Esophagus muscularis mucosa (tissue), 4 donors: ENCODE data around the gene TRIM7. TPM values are rescaled to one million over a fixed set of nuclear protein-coding genes. Genes with fewer than 3 reads are reported as not detected.

Source experiments
- DNase-seq: peaks from one replicate; pipeline ENCODE4 v3.0.0-alpha.2; 2017; ENCODE audit errors: extremely low spot score
- H3K27ac ChIP-seq, 4 donors: fragments of 200-600 bp; sonication (generic); replicated peaks in 1 of 4; 1 replicate in 3 of 4; 2 replicates in 1 of 4; pipeline ENCODE4 v1.5.1; 2016 to 2019; ENCODE audit warnings: mild to moderate bottlenecking in 1 of 4
- H3K27me3 ChIP-seq, 4 donors: fragments of 200-600 bp; sonication (generic); one replicate each; pipeline versions ENCODE4 v1.5.1 to v1.6.0; 2016 to 2019
- H3K36me3 ChIP-seq, 4 donors: fragments of 200-600 bp; sonication (generic); one replicate each; pipeline ENCODE4 v1.5.1; 2016 to 2019
- H3K4me1 ChIP-seq, 4 donors: fragments of 200-600 bp; sonication (generic); one replicate each; pipeline ENCODE4 v1.5.1; 2016 to 2019
- H3K4me3 ChIP-seq, 4 donors: fragments of 200-600 bp; sonication (generic); 1 replicate in 2 of 4; 2 replicates in 2 of 4; pipeline ENCODE4 v1.5.1; 2016 to 2019; ENCODE audit warnings: mild to moderate bottlenecking in 4 of 4, moderate library complexity in 1 of 4
- H3K9me3 ChIP-seq, 4 donors: fragments of 200-600 bp; sonication (generic); 1 replicate in 3 of 4; 2 replicates in 1 of 4; pipeline ENCODE4 v1.5.1; 2016 to 2019
- CTCF ChIP-seq, 3 experiments: fragments of 200-600 bp in 2 of 3; fragments of 450-650 bp in 1 of 3; sonication (generic) in 2 of 3; IDR thresholded peaks; one replicate each; pipeline ENCODE4 v1.5.1; 2017 to 2019; ENCODE audit warnings: antibody characterized with exemption in 3 of 3, mild to moderate bottlenecking in 2 of 3, moderate library complexity in 1 of 3
- EP300 ChIP-seq: sonication (generic); formaldehyde crosslinking; IDR thresholded peaks from one replicate; pipeline ENCODE4 v1.6.1; 2017; ENCODE audit warnings: antibody characterized with exemption
- POLR2A ChIP-seq: fragments of 450-650 bp; IDR thresholded peaks from one replicate; pipeline ENCODE4 v1.6.1; 2017; ENCODE audit warnings: antibody characterized with exemption, moderate library complexity, mild to moderate bottlenecking, low read depth
- POLR2AphosphoS5 ChIP-seq, 2 donors: sonication (generic); formaldehyde crosslinking; IDR thresholded peaks; one replicate each; pipeline ENCODE4 v1.6.1; 2017; ENCODE audit warnings: antibody characterized with exemption in 2 of 2
- WGBS: methylation state at CpG from one replicate; pipeline ENCODE4 v1.1.5; 2018; 5-methylcytosine and 5-hydroxymethylcytosine counted together
- intact Hi-C: fragments of 100-400 bp; cut with DNase I; formaldehyde crosslinking; loops from one replicate; pipeline ENCODE4 v1.15.1; 2023
- total RNA-seq, 4 donors: library from RNA; depleted of rRNA; stranded (reverse); fragments of >200 nt; gene quantifications; one replicate each; pipeline versions ENCODE4 v1.1.0 to v1.2.1, GENCODE V29; 2016

Gene TRIM7
- total RNA-seq, 4 donors from 2014 or later, result 2.1 to 5.8 (median 3.4) TPM

- TF ChIP-seq EP300, result no peak
- TF ChIP-seq POLR2A, result no peak
- no peak for TF ChIP-seq POLR2AphosphoS5 (IDR thresholded peaks at IDR 0.05)
- TF ChIP-seq CTCF (IDR thresholded peaks at IDR 0.05), result no peak
- peaks cover 0 to 6% (median 2%) of the 10 kb centered on the region in 4 donors for H3K36me3 ChIP-seq
- no peak overlapping the region for H3K4me3 ChIP-seq
- no peak for DNase-seq
- H3K27me3 ChIP-seq, result no peaks in the 10 kb centered on the region
- no peaks in the 10 kb centered on the region for H3K9me3 ChIP-seq
- intact Hi-C loops, result no loop called here
- peaks cover 11 to 34% (median 28%) of the 10 kb centered on the region in 4 donors for H3K4me1 ChIP-seq
- no peak overlapping the region for H3K27ac ChIP-seq
- WGBS, result 74% methylated on average over 16 of the region's 21 CpGs
These were observed 10.3 kb downstream of the TRIM7 start for GRCh38 chr5:181194489-181195248.

GRCh38 chr5:181193656-181194055, 11.3 kb downstream of the TRIM7 start:
- TF ChIP-seq EP300 (no peak), CTCF (IDR thresholded peaks at IDR 0.05) (no peak), POLR2A (no peak), POLR2AphosphoS5 (IDR thresholded peaks at IDR 0.05) (no peak)
- Histone ChIP-seq H3K4me3 (no peak overlapping the region), H3K4me1 (peaks cover 11 to 40% (median 30%) of the 10 kb centered on the region in 4 donors), H3K9me3 (no peaks in the 10 kb centered on the region), H3K27ac (no peak overlapping the region), H3K27me3 (no peaks in the 10 kb centered on the region), H3K36me3 (peaks cover 0 to 5% (median 2%) of the 10 kb centered on the region in 4 donors)
- intact Hi-C loops, result no loop called here
- WGBS, result 100% methylated on average over 2 of the region's 2 CpGs
- no peak for DNase-seq

GRCh38 chr5:181192337-181193046, 12.5 kb downstream of the TRIM7 start:
- Histone ChIP-seq H3K4me3 (peak overlapping the region; percentile 76 to 84 (median 78)), H3K36me3 (peaks cover 0 to 3% (median 0%) of the 10 kb centered on the region in 4 donors), H3K27me3 (no peaks in the 10 kb centered on the region), H3K9me3 (no peaks in the 10 kb centered on the region), H3K4me1 (peaks cover 11 to 45% (median 40%) of the 10 kb centered on the region in 4 donors), H3K27ac (peak overlapping the region; percentile 87 to 95 (median 92))
- TF ChIP-seq POLR2AphosphoS5 (IDR thresholded peaks at IDR 0.05), result no peak
- TF ChIP-seq CTCF (IDR thresholded peaks at IDR 0.05), result no peak
- TF ChIP-seq EP300, result no peak
- no peak for TF ChIP-seq POLR2A
- intact Hi-C loops, result no loop called here
- WGBS, result 41% methylated on average over 10 of the region's 12 CpGs
- DNase-seq, result no peak

- peak overlapping the region; percentile 87 to 95 (median 92) for H3K27ac ChIP-seq
- H3K36me3 ChIP-seq, result peaks cover 0 to 3% (median 0%) of the 10 kb centered on the region in 4 donors
- H3K4me3 ChIP-seq, result peak overlapping the region; percentile 76 to 84 (median 78)
- under 1% methylated on average over 31 of the region's 64 CpGs for WGBS
- peaks cover 11 to 49% (median 43%) of the 10 kb centered on the region in 4 donors for H3K4me1 ChIP-seq
- intact Hi-C loops, result loop anchor here (2.0 kb wide), 1 partner anchor 15 kb away; no protein-coding TSS in a partner anchor
- no peaks in the 10 kb centered on the region for H3K27me3 ChIP-seq
- TF ChIP-seq EP300 (no peak), POLR2A (peak; percentile 36), CTCF (IDR thresholded peaks at IDR 0.05) (no peak), POLR2AphosphoS5 (IDR thresholded peaks at IDR 0.05) (peak; percentile 85 to 90)
- peak; percentile 100 for DNase-seq
- no peaks in the 10 kb centered on the region for H3K9me3 ChIP-seq
These were observed 13.3 kb downstream of the TRIM7 start for GRCh38 chr5:181191526-181192336.
